PC-9 (cell line): ENCODE results near the gene LRP1B. TPM values are rescaled to one million over a fixed set of nuclear protein-coding genes. Genes with fewer than 3 reads are reported as not detected.

Experiments used
- BruUV-seq: library from RNA; stranded (reverse); fragments of 400-500 nt; replicated peaks from 2 replicates; lab custom pipeline; 2021; lab: Mats Ljungman, UMichigan
- CTCF ChIA-PET: fragments of 300-600 bp; sonication (Branson Sonifier 250); formaldehyde crosslinking; loops from one replicate; lab custom pipeline; 2022; ENCODE audit warnings: antibody characterized with exemption; lab: Charles Lee
- POLR2A ChIA-PET: fragments of 300-600 bp; sonication (Branson Sonifier 250); formaldehyde crosslinking; loops from one replicate; lab custom pipeline; 2022; ENCODE audit warnings: antibody characterized with exemption; ENCODE audit not compliant: unreplicated experiment; lab: Charles Lee
- DNase-seq, 2 experiments: peaks; one replicate each; pipeline versions ENCODE4 v3.0.0 to v3.0.0-alpha.2; 2015 to 2022; ENCODE audit warnings: mixed read lengths in 1 of 2
- H2AFZ ChIP-seq: fragments of 200-600 bp; sonication (generic); 2 replicates; pipeline ENCODE4 v1.8.1; 2017; ENCODE audit warnings: antibody characterized with exemption
- H3F3A ChIP-seq: fragments of 200-600 bp; sonication (generic); 2 replicates; pipeline ENCODE4 v1.8.1; 2017; ENCODE audit warnings: antibody characterized with exemption, mild to moderate bottlenecking, low read depth; ENCODE audit not compliant: insufficient read depth
- H3K27ac ChIP-seq: fragments of 200-600 bp; sonication (generic); 2 replicates; pipeline ENCODE4 v1.6.1; 2016; ENCODE audit warnings: mixed run types
- H3K27me3 ChIP-seq: fragments of 200-600 bp; sonication (generic); 2 replicates; pipeline ENCODE4 v1.6.1; 2016; ENCODE audit warnings: low read depth, mixed run types; ENCODE audit not compliant: insufficient read depth
- H3K36me3 ChIP-seq: fragments of 200-600 bp; sonication (generic); 2 replicates; pipeline ENCODE4 v1.6.1; 2016; ENCODE audit warnings: low read depth, mixed run types
- H3K4me1 ChIP-seq: fragments of 200-600 bp; sonication (generic); replicated peaks from 2 replicates; pipeline ENCODE4 v1.6.1; 2016; ENCODE audit warnings: mixed run types; ENCODE audit not compliant: insufficient read depth
- H3K4me2 ChIP-seq: fragments of 200-600 bp; sonication (generic); 2 replicates; pipeline ENCODE4 v1.6.1; 2017; ENCODE audit warnings: mixed run types
- H3K4me3 ChIP-seq: fragments of 200-600 bp; sonication (generic); 2 replicates; pipeline ENCODE4 v1.6.1; 2016; ENCODE audit warnings: mixed run types
- H3K79me2 ChIP-seq: fragments of 200-600 bp; sonication (generic); 2 replicates; pipeline ENCODE4 v1.6.1; 2017; ENCODE audit warnings: low read depth, mixed run types
- H3K9me2 ChIP-seq: fragments of 200-600 bp; sonication (generic); 2 replicates; pipeline ENCODE4 v1.8.1; 2017; ENCODE audit warnings: mild to moderate bottlenecking; ENCODE audit not compliant: insufficient read depth
- H3K9me3 ChIP-seq: fragments of 200-600 bp; sonication (generic); 2 replicates; pipeline ENCODE4 v1.8.1; 2016; ENCODE audit warnings: low read depth; ENCODE audit not compliant: insufficient read depth
- H4K20me1 ChIP-seq: fragments of 200-600 bp; sonication (generic); 2 replicates; pipeline ENCODE4 v1.8.1; 2017; ENCODE audit not compliant: insufficient read depth
- EZH2 ChIP-seq: fragments of 200-600 bp; sonication (generic); IDR thresholded peaks from 2 replicates; pipeline ENCODE4 v1.8.0; 2017; ENCODE audit warnings: antibody characterized with exemption, low read depth
- intact Hi-C: fragments of 100-400 bp; cut with micrococcal nuclease; formaldehyde crosslinking; loops from one replicate; pipeline ENCODE4 v1.10.0; 2022; ENCODE audit not compliant: unreplicated experiment
- total RNA-seq: library from RNA; stranded (reverse); gene quantifications from 2 replicates; pipeline ENCODE4 v1.2.3, GENCODE V29; 2021
- TF ChIP-seq, protein P1 (sequence below): fragments of 200-600 bp; sonication (generic); conservative IDR thresholded peaks from 2 replicates; pipeline ENCODE4 v1.6.1; 2017; ENCODE audit warnings: mixed run types, antibody characterized with exemption, mild to moderate bottlenecking, moderate library complexity

LRP1B gene
- total RNA-seq, 1 experiment from 2014 or later = 1.7 TPM

DNA sequence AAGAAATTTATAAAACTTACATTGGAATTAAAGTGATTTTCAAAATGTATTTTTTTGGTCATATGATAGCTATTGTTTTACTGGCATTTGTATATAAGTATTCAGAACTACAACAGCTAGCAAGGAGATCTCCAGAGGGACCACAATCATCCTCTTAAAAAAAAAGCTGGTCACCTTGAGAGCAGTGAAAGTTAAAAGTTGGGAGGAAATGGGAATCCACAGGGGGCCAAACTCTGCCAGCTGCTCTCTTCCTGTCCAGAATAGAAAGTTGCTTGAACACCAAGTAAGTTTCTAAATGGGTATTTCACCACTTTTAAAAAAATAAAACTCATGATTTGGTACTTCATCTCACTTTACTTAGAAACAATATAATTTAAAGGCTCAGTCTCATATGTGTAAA, 1025.1 kb downstream of the LRP1B start:
- no peaks in the 10 kb centered on the region for H3K79me2 ChIP-seq
- H2AFZ ChIP-seq = no peak overlapping the region
- ChIA-PET POLR2A (no interaction called here), CTCF (no interaction called here)
- H3K9me3 ChIP-seq = no peaks in the 10 kb centered on the region
- H3K36me3 ChIP-seq = no peaks in the 10 kb centered on the region
- H3K4me2 ChIP-seq = no peak overlapping the region
- H3K4me1 ChIP-seq = no peaks in the 10 kb centered on the region
- H3F3A ChIP-seq = no peaks in the 10 kb centered on the region
- TF ChIP-seq, protein P1, sequence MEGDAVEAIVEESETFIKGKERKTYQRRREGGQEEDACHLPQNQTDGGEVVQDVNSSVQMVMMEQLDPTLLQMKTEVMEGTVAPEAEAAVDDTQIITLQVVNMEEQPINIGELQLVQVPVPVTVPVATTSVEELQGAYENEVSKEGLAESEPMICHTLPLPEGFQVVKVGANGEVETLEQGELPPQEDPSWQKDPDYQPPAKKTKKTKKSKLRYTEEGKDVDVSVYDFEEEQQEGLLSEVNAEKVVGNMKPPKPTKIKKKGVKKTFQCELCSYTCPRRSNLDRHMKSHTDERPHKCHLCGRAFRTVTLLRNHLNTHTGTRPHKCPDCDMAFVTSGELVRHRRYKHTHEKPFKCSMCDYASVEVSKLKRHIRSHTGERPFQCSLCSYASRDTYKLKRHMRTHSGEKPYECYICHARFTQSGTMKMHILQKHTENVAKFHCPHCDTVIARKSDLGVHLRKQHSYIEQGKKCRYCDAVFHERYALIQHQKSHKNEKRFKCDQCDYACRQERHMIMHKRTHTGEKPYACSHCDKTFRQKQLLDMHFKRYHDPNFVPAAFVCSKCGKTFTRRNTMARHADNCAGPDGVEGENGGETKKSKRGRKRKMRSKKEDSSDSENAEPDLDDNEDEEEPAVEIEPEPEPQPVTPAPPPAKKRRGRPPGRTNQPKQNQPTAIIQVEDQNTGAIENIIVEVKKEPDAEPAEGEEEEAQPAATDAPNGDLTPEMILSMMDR = no peak
- no peak for TF ChIP-seq EZH2
- no peak for DNase-seq
- no peak overlapping the region for H3K27ac ChIP-seq
- H3K4me3 ChIP-seq = no peak overlapping the region
- no peaks in the 10 kb centered on the region for H3K9me2 ChIP-seq
- H4K20me1 ChIP-seq = no peaks in the 10 kb centered on the region
- BruUV-seq = no TSS peak
- intact Hi-C loops = no loop called here
- no peaks in the 10 kb centered on the region for H3K27me3 ChIP-seq

GRCh38 chr2:141103216-141103615, 1027.6 kb downstream of the LRP1B start:
- Histone ChIP-seq H3K27ac (no peak overlapping the region), H4K20me1 (no peaks in the 10 kb centered on the region), H3F3A (no peaks in the 10 kb centered on the region), H3K9me2 (no peaks in the 10 kb centered on the region), H3K4me1 (no peaks in the 10 kb centered on the region), H3K79me2 (no peaks in the 10 kb centered on the region), H3K36me3 (no peaks in the 10 kb centered on the region), H2AFZ (no peak overlapping the region), H3K4me3 (no peak overlapping the region), H3K9me3 (no peaks in the 10 kb centered on the region), H3K4me2 (no peak overlapping the region), H3K27me3 (no peaks in the 10 kb centered on the region)
- intact Hi-C loops = no loop called here
- POLR2A ChIA-PET = no interaction called here
- TF ChIP-seq, protein P1 = no peak
- TF ChIP-seq EZH2 = no peak
- no TSS peak for BruUV-seq
- CTCF ChIA-PET = no interaction called here
- no peak for DNase-seq

- H4K20me1 ChIP-seq = no peaks in the 10 kb centered on the region
- intact Hi-C loops = no loop called here
- CTCF ChIA-PET = no interaction called here
- H3K9me3 ChIP-seq = no peaks in the 10 kb centered on the region
- H3F3A ChIP-seq = no peaks in the 10 kb centered on the region
- POLR2A ChIA-PET = no interaction called here
- no peaks in the 10 kb centered on the region for H3K27me3 ChIP-seq
- no TSS peak for BruUV-seq
- TF ChIP-seq, protein P1 = no peak
- no peak for TF ChIP-seq EZH2
- H3K79me2 ChIP-seq = no peaks in the 10 kb centered on the region
- H3K4me1 ChIP-seq = no peaks in the 10 kb centered on the region
- no peaks in the 10 kb centered on the region for H3K9me2 ChIP-seq
- H3K4me3 ChIP-seq = no peak overlapping the region
- H3K36me3 ChIP-seq = no peaks in the 10 kb centered on the region
- H2AFZ ChIP-seq = no peak overlapping the region
- DNase-seq = no peak
- no peak overlapping the region for H3K4me2 ChIP-seq
- H3K27ac ChIP-seq = no peak overlapping the region
Measured at GRCh38 chr2:141079231-141079630, 1051.6 kb downstream of the LRP1B start.
